ENCODE measurements around the gene MYO1B.

GRCh38 chr2:191434072-191434471, 188.9 kb downstream of the MYO1B start:
- TF ChIP-seq POLR2A (IDR thresholded peaks at IDR 0.05; ENCODE audit: low read depth, low read length), result no peak
- TF ChIP-seq TAF1 (IDR thresholded peaks at IDR 0.05; ENCODE audit: low read depth, low read length), result no peak
- TF ChIP-seq POLR2AphosphoS5 (IDR thresholded peaks at IDR 0.05; ENCODE audit: low read depth, low read length), result no peak
